Measurements from ENCODE around the gene FAM47E. TPM values are rescaled to one million over a fixed set of nuclear protein-coding genes. Genes with fewer than 3 reads are reported as not detected.
A peak's percentile ranks its signal among the peaks of the same experiment; 100 is the strongest.

FAM47E gene
- total and polyA plus RNA-seq, 9 of the 15 experiments (the other 6 are each of a cell fraction or from before 2014, with no cell fraction given), result 3.7 to 15.6 (median 6.4) TPM

- TF ChIP-seq HEY1 (CRISPR knock-in tag; IDR thresholded peaks at IDR 0.05; ENCODE audit: borderline replicate concordance), result no peak
- no peak for TF ChIP-seq LARP7 (IDR thresholded peaks at IDR 0.05)
- 0 out of 2 replicates have a peak, but pooled peaks have one; percentile 4 for TF ChIP-seq RB1 (IDR thresholded peaks at IDR 0.05; ENCODE audit: low read depth)
- no peak for TF ChIP-seq E2F3 (CRISPR knock-in tag; IDR thresholded peaks at IDR 0.05)
- TF ChIP-seq MBD2 (IDR thresholded peaks at IDR 0.05; ENCODE audit: borderline replicate concordance, low read depth), result peak; percentile 20; the same call in 1 of the 2 replicates
- no peak for TF ChIP-seq CBFA2T2 (conservative IDR thresholded peaks at IDR 0.05)
- no peak for TF ChIP-seq BRF1 (IDR thresholded peaks at IDR 0.05; ENCODE audit: borderline replicate concordance, extremely low read depth, insufficient read length)
- TF ChIP-seq, protein P1, sequence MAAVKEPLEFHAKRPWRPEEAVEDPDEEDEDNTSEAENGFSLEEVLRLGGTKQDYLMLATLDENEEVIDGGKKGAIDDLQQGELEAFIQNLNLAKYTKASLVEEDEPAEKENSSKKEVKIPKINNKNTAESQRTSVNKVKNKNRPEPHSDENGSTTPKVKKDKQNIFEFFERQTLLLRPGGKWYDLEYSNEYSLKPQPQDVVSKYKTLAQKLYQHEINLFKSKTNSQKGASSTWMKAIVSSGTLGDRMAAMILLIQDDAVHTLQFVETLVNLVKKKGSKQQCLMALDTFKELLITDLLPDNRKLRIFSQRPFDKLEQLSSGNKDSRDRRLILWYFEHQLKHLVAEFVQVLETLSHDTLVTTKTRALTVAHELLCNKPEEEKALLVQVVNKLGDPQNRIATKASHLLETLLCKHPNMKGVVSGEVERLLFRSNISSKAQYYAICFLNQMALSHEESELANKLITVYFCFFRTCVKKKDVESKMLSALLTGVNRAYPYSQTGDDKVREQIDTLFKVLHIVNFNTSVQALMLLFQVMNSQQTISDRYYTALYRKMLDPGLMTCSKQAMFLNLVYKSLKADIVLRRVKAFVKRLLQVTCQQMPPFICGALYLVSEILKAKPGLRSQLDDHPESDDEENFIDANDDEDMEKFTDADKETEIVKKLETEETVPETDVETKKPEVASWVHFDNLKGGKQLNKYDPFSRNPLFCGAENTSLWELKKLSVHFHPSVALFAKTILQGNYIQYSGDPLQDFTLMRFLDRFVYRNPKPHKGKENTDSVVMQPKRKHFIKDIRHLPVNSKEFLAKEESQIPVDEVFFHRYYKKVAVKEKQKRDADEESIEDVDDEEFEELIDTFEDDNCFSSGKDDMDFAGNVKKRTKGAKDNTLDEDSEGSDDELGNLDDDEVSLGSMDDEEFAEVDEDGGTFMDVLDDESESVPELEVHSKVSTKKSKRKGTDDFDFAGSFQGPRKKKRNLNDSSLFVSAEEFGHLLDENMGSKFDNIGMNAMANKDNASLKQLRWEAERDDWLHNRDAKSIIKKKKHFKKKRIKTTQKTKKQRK (IDR thresholded peaks at IDR 0.05; ENCODE audit: borderline replicate concordance, low read depth, low read length), result no peak
- TF ChIP-seq RBM39 (optimal IDR thresholded peaks at IDR 0.05; ENCODE audit: low read depth, low read length), result no peak
- TF ChIP-seq TAF15 (IDR thresholded peaks at IDR 0.05; ENCODE audit: low read depth, low read length), result no peak
- TF ChIP-seq HLTF (IDR thresholded peaks at IDR 0.05), result no peak
- no peak for TF ChIP-seq ZNF668 (CRISPR knock-in tag; IDR thresholded peaks at IDR 0.05)
- no peak for TF ChIP-seq NR3C1 (CRISPR knock-in tag; IDR thresholded peaks at IDR 0.05)
- TF ChIP-seq, protein P2, sequence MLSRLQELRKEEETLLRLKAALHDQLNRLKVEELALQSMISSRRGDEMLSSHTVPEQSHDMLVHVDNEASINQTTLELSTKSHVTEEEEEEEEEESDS (CRISPR knock-in tag; IDR thresholded peaks at IDR 0.05), result no peak
- TF ChIP-seq HMGN3 (IDR thresholded peaks at IDR 0.05; ENCODE audit: borderline replicate concordance, extremely low read depth, insufficient read length, low read depth, low read length), result no peak
- TF ChIP-seq NFXL1 (CRISPR knock-in tag; IDR thresholded peaks at IDR 0.05), result no peak
- TF ChIP-seq ZNF584 (CRISPR knock-in tag; IDR thresholded peaks at IDR 0.05; ENCODE audit: low read depth), result no peak
- TF ChIP-seq TCF7L2 (IDR thresholded peaks at IDR 0.05; ENCODE audit: low read depth, low read length), result no peak
- no peak for TF ChIP-seq IFI16 (CRISPR knock-in tag; IDR thresholded peaks at IDR 0.05)
- TF ChIP-seq NUFIP1 (IDR thresholded peaks at IDR 0.05; ENCODE audit: partially characterized antibody), result no peak
- TF ChIP-seq TRIM24 (IDR thresholded peaks at IDR 0.05), result no peak
- no peak for TF ChIP-seq PHB2 (IDR thresholded peaks at IDR 0.05; ENCODE audit: low read depth)
- TF ChIP-seq HDAC6 (IDR thresholded peaks at IDR 0.05; ENCODE audit: low read depth, low read length), result no peak
- TF ChIP-seq, protein P3, sequence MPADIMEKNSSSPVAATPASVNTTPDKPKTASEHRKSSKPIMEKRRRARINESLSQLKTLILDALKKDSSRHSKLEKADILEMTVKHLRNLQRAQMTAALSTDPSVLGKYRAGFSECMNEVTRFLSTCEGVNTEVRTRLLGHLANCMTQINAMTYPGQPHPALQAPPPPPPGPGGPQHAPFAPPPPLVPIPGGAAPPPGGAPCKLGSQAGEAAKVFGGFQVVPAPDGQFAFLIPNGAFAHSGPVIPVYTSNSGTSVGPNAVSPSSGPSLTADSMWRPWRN (IDR thresholded peaks at IDR 0.05; ENCODE audit: low read depth), result no peak
- TF ChIP-seq LCOR (CRISPR knock-in tag; IDR thresholded peaks at IDR 0.05), result no peak
These were observed 17.4 kb upstream of the FAM47E start (continued) for GRCh38 chr4:76233967-76234678.
